IMR-90 (cell line): ENCODE measurements around the gene EZR. TPM values are rescaled to one million over a fixed set of nuclear protein-coding genes. Genes with fewer than 3 reads are reported as not detected.

Source experiments
- ATAC-seq: fragments of 200-7000 bp; cut with Tn5 transposase; 2 replicates; pipeline ENCODE4 v1.9.1; 2020; ENCODE audit warnings: low read depth, mild to moderate bottlenecking, moderate library complexity
- BruUV-seq: library from RNA; stranded (reverse); fragments of 400-500 nt; replicated peaks from 2 replicates; lab custom pipeline; 2021; lab: Mats Ljungman, UMichigan
- CTCF ChIA-PET: fragments of 300-600 bp; formaldehyde crosslinking; extraction: SDS; loops from one replicate; lab custom pipeline; 2021; ENCODE audit warnings: antibody characterized with exemption; lab: Yijun Ruan, JAX
- POLR2A ChIA-PET: fragments of 300-600 bp; sonication (Branson Sonifier 250); formaldehyde crosslinking; loops from one replicate; lab custom pipeline; 2022; ENCODE audit warnings: antibody characterized with exemption; ENCODE audit not compliant: unreplicated experiment; lab: Charles Lee
- DNase-seq: peaks from one replicate; pipeline ENCODE4 v3.0.0; 2013
- H2AFZ ChIP-seq: replicated peaks from 2 replicates; pipeline ENCODE3; 2013; ENCODE audit warnings: low read length, mild to moderate bottlenecking; ENCODE audit not compliant: poor library complexity
- H2AK5ac ChIP-seq: 2 replicates; pipeline ENCODE4 v1.6.1; 2013; ENCODE audit warnings: low read depth, low read length, inconsistent platforms
- H2AK9ac ChIP-seq: replicated peaks from 2 replicates; pipeline ENCODE3; 2013; ENCODE audit warnings: mild to moderate bottlenecking, low read depth, low read length, moderate library complexity; ENCODE audit not compliant: poor library complexity
- H2BK120ac ChIP-seq: 2 replicates; pipeline ENCODE4 v1.6.1; 2013; ENCODE audit warnings: low read depth, low read length, inconsistent platforms
- H2BK15ac ChIP-seq: 3 replicates; pipeline ENCODE4 v1.6.1; 2013; ENCODE audit warnings: low read depth, low read length, inconsistent platforms
- H2BK20ac ChIP-seq: 2 replicates; pipeline ENCODE4 v1.6.1; 2013; ENCODE audit warnings: low read depth, mild to moderate bottlenecking, inconsistent platforms, low read length, moderate library complexity
- H2BK5ac ChIP-seq: 2 replicates; pipeline ENCODE4 v1.6.1; 2013; ENCODE audit warnings: mild to moderate bottlenecking, low read depth, low read length, inconsistent platforms; ENCODE audit not compliant: poor library complexity, severe bottlenecking
- H3K14ac ChIP-seq: replicated peaks from 2 replicates; pipeline ENCODE4 v1.6.1; 2013; ENCODE audit warnings: low read depth, low read length, inconsistent platforms
- H3K18ac ChIP-seq: 2 replicates; pipeline ENCODE4 v1.6.1; 2013; ENCODE audit warnings: low read depth, low read length, control low read depth
- H3K23ac ChIP-seq: 2 replicates; pipeline ENCODE4 v1.6.1; 2013; ENCODE audit warnings: low read depth, low read length, inconsistent platforms
- H3K27ac ChIP-seq: 2 replicates; pipeline ENCODE4 v1.5.1; 2013; ENCODE audit warnings: mild to moderate bottlenecking, control low read depth, low read length; ENCODE audit not compliant: insufficient read depth
- H3K27me3 ChIP-seq: 2 replicates; pipeline ENCODE4 v1.6.1; 2013; ENCODE audit warnings: low read length; ENCODE audit not compliant: control insufficient read depth, insufficient read depth
- H3K36me3 ChIP-seq: 2 replicates; pipeline ENCODE4 v1.6.1; 2013; ENCODE audit warnings: low read length, mixed read lengths; ENCODE audit not compliant: control insufficient read depth, insufficient read depth
- H3K4ac ChIP-seq: 2 replicates; pipeline ENCODE4 v1.6.1; 2013; ENCODE audit warnings: low read depth, low read length, inconsistent platforms
- H3K4me1 ChIP-seq: 2 replicates; pipeline ENCODE4 v1.6.1; 2013; ENCODE audit warnings: low read length, mixed read lengths; ENCODE audit not compliant: control insufficient read depth, insufficient read depth
- H3K4me2 ChIP-seq: 2 replicates; pipeline ENCODE4 v1.6.1; 2013; ENCODE audit warnings: low read depth, mild to moderate bottlenecking, control low read depth, low read length, moderate library complexity
- H3K4me3 ChIP-seq: 2 replicates; pipeline ENCODE4 v1.5.1; 2013; ENCODE audit warnings: low read depth, mild to moderate bottlenecking, control low read depth, low read length, moderate library complexity; ENCODE audit not compliant: insufficient read depth
- H3K56ac ChIP-seq: 2 replicates; pipeline ENCODE4 v1.6.1; 2013; ENCODE audit warnings: low read length, inconsistent platforms; ENCODE audit not compliant: insufficient read depth; ENCODE audit errors: extremely low read depth
- H3K79me1 ChIP-seq, 2 experiments: 2 replicates each; pipeline ENCODE4 v1.6.1; 2013; ENCODE audit warnings: low read length in 2 of 2, inconsistent platforms in 1 of 2, low read depth in 1 of 2
- H3K9ac ChIP-seq: 2 replicates; pipeline ENCODE4 v1.6.1; 2013; ENCODE audit warnings: low read depth, low read length, control low read depth
- H3K9me1 ChIP-seq: 2 replicates; pipeline ENCODE4 v1.6.1; 2013; ENCODE audit warnings: low read length, inconsistent platforms; ENCODE audit not compliant: insufficient read depth
- H3K9me3 ChIP-seq: 2 replicates; pipeline ENCODE4 v1.6.1; 2013; ENCODE audit warnings: low read length; ENCODE audit not compliant: control insufficient read depth, insufficient read depth
- H4K20me1 ChIP-seq: 2 replicates; pipeline ENCODE4 v1.6.1; 2013; ENCODE audit warnings: low read length, inconsistent platforms; ENCODE audit not compliant: insufficient read depth
- H4K5ac ChIP-seq: 2 replicates; pipeline ENCODE4 v1.6.1; 2013; ENCODE audit warnings: mild to moderate bottlenecking, low read depth, low read length, control low read depth
- H4K8ac ChIP-seq, 2 experiments: 2 replicates each; pipeline ENCODE4 v1.6.1; 2013; ENCODE audit warnings: low read depth in 2 of 2, low read length in 2 of 2, control low read depth in 1 of 2, inconsistent platforms in 1 of 2
- H4K91ac ChIP-seq: 2 replicates; pipeline ENCODE4 v1.6.1; 2013; ENCODE audit warnings: low read depth, low read length, inconsistent platforms; ENCODE audit not compliant: insufficient read depth
- CTCF ChIP-seq: conservative IDR thresholded peaks from 2 replicates; pipeline ENCODE4 v1.5.1; 2012; ENCODE audit warnings: mild to moderate bottlenecking, low read depth, low read length, improper control_type of control experiment
- RAD21 ChIP-seq: IDR thresholded peaks from 2 replicates; pipeline ENCODE4 v1.6.1; 2012; ENCODE audit warnings: low read length, improper control_type of control experiment
- SMC3 ChIP-seq: fragments of 150-350 bp; IDR thresholded peaks from 2 replicates; pipeline ENCODE4 v1.6.1; 2016; ENCODE audit warnings: low read depth, mild to moderate bottlenecking, antibody characterized with exemption, low read length, moderate library complexity
- WGBS, 2 experiments: methylation state at CpG; one replicate each; pipeline versions ENCODE4 v1.1.5 to v1.1.7; 2013; ENCODE audit warnings: missing lambda C conversion rate in 2 of 2; ENCODE audit not compliant: insufficient read length in 1 of 2; ENCODE audit errors: extremely low coverage in 2 of 2; 5-methylcytosine and 5-hydroxymethylcytosine counted together
- dilution Hi-C: fragments of 300-500 bp; cut with HindIII; formaldehyde crosslinking; loops from one replicate; pipeline ENCODE4 v1.14.3; 2018; ENCODE audit warnings: low sequenced_read_pairs; ENCODE audit not compliant: unreplicated experiment
- in situ Hi-C: fragments of 300-500 bp; cut with MboI; formaldehyde crosslinking; loops from 3 replicates; pipeline ENCODE4 v1.14.3; 2019; ENCODE audit warnings: low sequenced_read_pairs, inconsistent platforms, mixed read lengths
- intact Hi-C: fragments of 100-400 bp; cut with micrococcal nuclease; formaldehyde crosslinking; loops from 2 replicates; pipeline ENCODE4 v1.10.0; 2022
- polyA plus RNA-seq, 3 experiments: library from polyadenylated mRNA; depleted of rRNA; stranded (reverse); fragments of >200 nt; gene quantifications; 2 replicates each; pipeline ENCODE4 v1.2.3, GENCODE V29; 2012; ENCODE audit warnings: low replicate concordance in 1 of 3
- total RNA-seq: library from RNA; depleted of rRNA; stranded (reverse); fragments of >200 nt; gene quantifications from 2 replicates; pipeline ENCODE4 v1.2.3, GENCODE V29; 2012

Gene EZR
- total and polyA plus RNA-seq, 2 of the 4 experiments (the other 2 are of a cell fraction): 83.8 to 145 TPM

DNA sequence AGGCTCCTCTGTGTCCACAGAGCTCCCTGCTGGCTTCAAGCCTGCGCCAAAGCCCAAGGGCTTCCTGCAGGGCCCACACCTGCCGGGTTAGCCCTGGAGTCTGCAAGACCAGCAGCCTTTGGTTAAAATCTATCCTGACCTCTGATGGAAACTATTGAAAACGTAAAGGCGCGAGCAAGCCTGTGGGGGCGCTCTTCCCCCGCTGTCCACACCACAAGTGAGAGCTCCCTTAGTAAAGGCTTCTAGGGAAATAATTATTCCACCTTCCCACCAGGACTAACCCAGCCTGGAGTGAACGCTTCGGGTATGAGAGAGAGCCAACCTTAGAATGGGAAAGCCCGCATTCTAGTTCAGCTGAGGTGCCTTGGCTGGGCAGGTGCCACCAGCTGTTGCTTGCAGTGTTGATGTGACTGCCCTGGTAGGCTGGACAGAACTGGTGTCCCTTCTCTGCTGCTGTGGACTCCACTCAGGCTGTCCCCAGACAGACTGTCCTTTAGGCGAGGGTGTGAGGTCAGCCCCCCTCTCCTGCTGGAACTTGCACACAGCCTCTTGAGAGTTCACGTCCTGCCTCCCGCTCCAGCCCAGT, 100.6 kb downstream of the EZR start:
- WGBS, 2 experiments: 50% methylated on average over 2 of the region's 13 CpGs; no CpG with 5 or more reads in 1 of the 2 experiments
- in situ Hi-C loops (no loop called here), intact Hi-C loops (no loop called here), dilution Hi-C loops (no loop called here)
- H3K4me1 ChIP-seq: peaks cover 6% of the 10 kb centered on the region
- H2AK5ac ChIP-seq: peak overlapping the region; percentile 48
- peak overlapping the region; percentile 17 for H2AFZ ChIP-seq
- no peak overlapping the region for H3K4me3 ChIP-seq
- CTCF ChIA-PET: interaction anchor here (0.6 kb wide), 1 partner anchor 500 kb away, joined by 6 read pairs; no protein-coding TSS in a partner anchor
- no peak overlapping the region for H3K18ac ChIP-seq
- no peak overlapping the region for H2BK5ac ChIP-seq
- TF ChIP-seq SMC3 (no peak; the same call in 1 of the 2 replicates), CTCF (peak; percentile 57), RAD21 (peak; percentile 49)
- no peak overlapping the region for H3K9ac ChIP-seq
- no peak overlapping the region for H3K27ac ChIP-seq
- H2BK120ac ChIP-seq: peak overlapping the region; percentile 33
- no peaks in the 10 kb centered on the region for H3K27me3 ChIP-seq
- H4K91ac ChIP-seq: no peak overlapping the region
- H2BK20ac ChIP-seq: no peak overlapping the region; the same call in 1 of the 2 replicates
- BruUV-seq: no TSS peak
- H4K8ac ChIP-seq: no peak overlapping the region
- no peak overlapping the region; the same call in 1 of the 2 replicates for H3K23ac ChIP-seq
- H3K36me3 ChIP-seq: no peaks in the 10 kb centered on the region
- H3K79me1 ChIP-seq: no peaks in the 10 kb centered on the region
- POLR2A ChIA-PET: no interaction called here
- H4K5ac ChIP-seq: no peak overlapping the region
- H3K56ac ChIP-seq: no peak overlapping the region
- no peak overlapping the region; the same call in 2 of the 3 replicates for H2BK15ac ChIP-seq
- H3K4ac ChIP-seq: peak overlapping the region; percentile 9; the same call in 1 of the 2 replicates
- H3K9me1 ChIP-seq: peaks cover 11% of the 10 kb centered on the region
- H3K9me3 ChIP-seq: no peaks in the 10 kb centered on the region
- H2AK9ac ChIP-seq: no peak overlapping the region
- H3K4me2 ChIP-seq: no peak overlapping the region
- ATAC-seq (peak; percentile 45; the same call in 1 of the 2 replicates), DNase-seq (no peak)
- no peaks in the 10 kb centered on the region for H4K20me1 ChIP-seq
- no peak overlapping the region for H3K14ac ChIP-seq
